ENCODE data around the gene PGBD5.

PGBD5 gene

DNA sequence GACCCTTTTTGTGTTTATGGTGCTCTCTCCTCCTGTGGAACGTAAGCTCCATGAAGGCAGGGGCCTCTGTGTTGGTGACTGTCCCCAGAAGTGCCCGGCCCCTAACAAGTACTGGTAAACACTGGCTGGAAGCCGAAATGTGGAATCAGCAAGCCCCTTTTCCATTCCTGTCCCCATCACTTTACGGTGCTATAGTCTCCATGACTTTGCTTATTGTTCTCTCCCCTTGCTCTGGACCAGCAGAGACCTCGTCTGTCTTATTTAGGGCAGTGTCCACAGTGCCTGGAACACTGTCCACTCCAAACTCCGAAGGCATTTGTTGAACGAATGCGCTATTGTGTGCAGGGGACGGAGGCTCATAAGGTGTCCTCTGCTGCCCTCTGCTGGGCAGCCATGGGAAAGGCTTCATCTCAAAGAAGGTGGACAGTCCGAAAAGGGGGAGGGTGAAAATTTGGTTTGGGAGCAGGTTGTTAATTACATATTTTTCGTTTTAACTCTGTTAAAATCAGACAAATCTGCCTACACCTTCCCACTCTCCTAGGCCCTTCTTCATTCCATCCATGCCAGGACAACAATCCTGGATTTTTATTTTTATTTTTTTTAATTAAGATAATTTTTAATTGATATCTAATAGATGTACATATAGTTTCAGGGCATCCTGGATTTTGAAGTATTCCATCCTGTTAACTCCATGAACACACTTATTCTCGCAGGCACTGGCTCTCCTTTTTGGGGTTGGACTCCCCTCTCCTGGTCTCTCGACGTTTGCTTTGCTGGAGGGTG lies 115.6 kb downstream of the PGBD5 start:
- H3K9me3 ChIP-seq (ENCODE audit: control insufficient read depth, low read length): no peaks in the 10 kb centered on the region
- H3K27me3 ChIP-seq (ENCODE audit: control insufficient read depth, insufficient read depth, low read length): no peaks in the 10 kb centered on the region
- no peak overlapping the region for H3K4me3 ChIP-seq (ENCODE audit: low read length)
- H3K9ac ChIP-seq (ENCODE audit: low read length): no peak overlapping the region
- H3K36me3 ChIP-seq (ENCODE audit: control insufficient read depth, insufficient read depth, low read length): no peaks in the 10 kb centered on the region
- peaks cover 12% of the 10 kb centered on the region for H3K4me1 ChIP-seq (ENCODE audit: control insufficient read depth, insufficient read depth, low read length)

DNA sequence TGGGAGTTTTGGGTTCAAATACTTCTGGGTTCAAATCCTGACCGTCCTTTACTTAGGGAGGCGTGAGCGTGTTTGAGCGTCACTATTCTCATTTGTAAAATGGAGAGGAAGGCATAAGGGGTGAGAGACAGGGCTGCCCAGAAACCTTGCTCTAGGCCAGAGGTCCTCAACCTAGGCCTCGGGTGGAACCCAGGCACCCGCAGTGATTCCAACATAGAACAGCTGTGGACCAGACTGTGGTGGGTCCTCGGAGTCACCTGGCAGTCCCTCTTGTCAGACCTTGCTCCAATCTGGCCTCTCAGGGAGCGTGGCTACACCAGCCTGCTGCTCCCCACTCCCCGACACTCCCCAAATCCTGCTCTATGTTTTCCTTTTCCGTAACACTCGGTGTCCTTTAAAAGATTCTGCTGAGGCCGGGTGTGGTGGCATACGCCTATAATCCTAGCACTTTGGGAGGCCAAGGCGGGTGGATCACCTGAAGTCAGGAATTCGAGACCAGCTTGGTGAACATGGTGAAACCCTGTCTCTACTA lies 116.4 kb downstream of the PGBD5 start:
- Histone ChIP-seq H3K4me3 (ENCODE audit: low read length) (no peak overlapping the region), H3K36me3 (ENCODE audit: control insufficient read depth, insufficient read depth, low read length) (no peaks in the 10 kb centered on the region), H3K9me3 (ENCODE audit: control insufficient read depth, low read length) (no peaks in the 10 kb centered on the region), H3K9ac (ENCODE audit: low read length) (no peak overlapping the region), H3K4me1 (ENCODE audit: control insufficient read depth, insufficient read depth, low read length) (peaks cover 12% of the 10 kb centered on the region), H3K27me3 (ENCODE audit: control insufficient read depth, insufficient read depth, low read length) (no peaks in the 10 kb centered on the region)

DNA sequence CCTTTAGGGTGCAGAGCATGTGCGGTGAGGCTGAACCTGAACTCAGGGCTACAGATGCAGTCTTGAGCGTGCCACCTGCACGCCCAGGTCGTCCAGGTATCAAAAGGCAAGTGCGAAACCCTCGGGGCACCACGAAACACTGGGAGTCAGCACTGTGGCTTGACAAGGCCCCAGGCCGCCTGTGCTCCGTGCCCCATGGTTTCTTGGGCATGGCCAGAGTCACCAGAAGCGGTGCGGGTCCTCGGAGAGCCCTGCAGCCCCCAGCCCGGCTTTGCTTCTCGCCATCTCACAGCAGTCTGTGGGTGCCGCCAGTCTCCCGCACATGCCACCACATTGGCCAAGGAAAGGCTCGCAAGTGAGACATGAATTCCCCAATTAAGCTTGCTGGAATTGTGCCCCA lies 117.3 kb downstream of the PGBD5 start:
- Histone ChIP-seq H3K4me3 (ENCODE audit: low read length) (no peak overlapping the region), H3K27me3 (ENCODE audit: control insufficient read depth, insufficient read depth, low read length) (no peaks in the 10 kb centered on the region), H3K36me3 (ENCODE audit: control insufficient read depth, insufficient read depth, low read length) (no peaks in the 10 kb centered on the region), H3K9me3 (ENCODE audit: control insufficient read depth, low read length) (no peaks in the 10 kb centered on the region), H3K4me1 (ENCODE audit: control insufficient read depth, insufficient read depth, low read length) (peaks cover 12% of the 10 kb centered on the region), H3K9ac (ENCODE audit: low read length) (no peak overlapping the region)

DNA sequence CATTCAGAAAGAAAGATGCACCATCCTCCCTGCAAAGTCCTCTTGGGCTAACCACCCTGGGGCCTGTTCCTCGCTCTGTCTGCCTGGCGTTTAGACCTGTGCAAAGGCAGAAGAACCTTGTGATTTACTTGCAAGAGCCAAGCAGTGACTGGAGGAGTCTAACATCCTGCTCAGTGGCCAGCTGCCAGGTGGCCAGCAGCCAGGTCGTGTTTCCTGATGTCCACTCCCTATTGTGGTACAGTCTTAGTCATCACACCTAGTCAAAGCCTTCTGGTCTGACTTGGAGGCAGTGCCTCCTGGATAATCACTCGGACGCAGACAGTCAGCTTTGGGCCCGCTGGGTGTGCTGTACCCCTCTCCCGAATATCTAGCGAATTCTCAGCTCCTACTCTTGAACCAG lies 118.1 kb downstream of the PGBD5 start:
- no peak overlapping the region for H3K4me3 ChIP-seq (ENCODE audit: low read length)
- no peaks in the 10 kb centered on the region for H3K9me3 ChIP-seq (ENCODE audit: control insufficient read depth, low read length)
- H3K9ac ChIP-seq (ENCODE audit: low read length): no peak overlapping the region
- no peaks in the 10 kb centered on the region for H3K36me3 ChIP-seq (ENCODE audit: control insufficient read depth, insufficient read depth, low read length)
- H3K4me1 ChIP-seq (ENCODE audit: control insufficient read depth, insufficient read depth, low read length): peaks cover 12% of the 10 kb centered on the region
- no peaks in the 10 kb centered on the region for H3K27me3 ChIP-seq (ENCODE audit: control insufficient read depth, insufficient read depth, low read length)

DNA sequence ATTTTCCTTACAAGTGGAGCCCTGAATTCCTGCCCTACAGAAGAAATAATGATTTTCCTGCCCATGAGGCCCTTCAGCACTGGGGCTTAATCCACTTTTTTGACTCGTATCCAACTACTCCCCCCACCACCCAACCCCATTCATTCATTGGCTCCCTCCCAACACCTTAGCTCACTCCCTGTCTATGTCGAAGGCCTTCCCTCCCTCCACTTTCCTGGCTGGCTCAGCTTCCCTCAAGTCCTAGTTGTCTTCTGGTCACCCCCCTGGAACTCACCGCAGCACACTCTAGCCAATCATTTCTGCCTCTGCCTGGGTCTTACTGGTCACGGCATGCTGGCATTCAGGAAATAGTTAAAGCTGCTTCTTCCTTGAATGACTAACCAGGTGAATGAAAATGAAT lies 118.9 kb downstream of the PGBD5 start:
- Histone ChIP-seq H3K36me3 (ENCODE audit: control insufficient read depth, insufficient read depth, low read length) (no peaks in the 10 kb centered on the region), H3K9me3 (ENCODE audit: control insufficient read depth, low read length) (no peaks in the 10 kb centered on the region), H3K4me3 (ENCODE audit: low read length) (no peak overlapping the region), H3K9ac (ENCODE audit: low read length) (no peak overlapping the region), H3K4me1 (ENCODE audit: control insufficient read depth, insufficient read depth, low read length) (peaks cover 12% of the 10 kb centered on the region), H3K27me3 (ENCODE audit: control insufficient read depth, insufficient read depth, low read length) (no peaks in the 10 kb centered on the region)

DNA sequence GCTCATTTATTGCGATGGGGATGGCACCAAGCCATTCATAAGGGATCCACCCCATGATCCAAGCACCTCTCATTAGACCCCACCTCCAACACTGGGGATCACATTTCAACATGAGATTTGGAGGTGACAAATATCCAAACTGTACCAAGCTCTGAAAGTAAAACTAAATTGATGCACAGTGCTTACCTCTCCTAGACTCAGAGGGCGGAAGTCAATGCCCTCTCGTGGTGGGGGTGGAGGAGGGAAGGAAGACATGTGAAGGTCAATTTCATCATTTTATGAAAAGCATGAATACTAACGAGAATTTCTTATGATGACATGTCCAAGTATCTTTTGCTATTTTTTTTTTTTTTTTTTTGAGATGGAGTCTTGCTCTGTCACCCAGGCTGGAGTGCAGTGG lies 120.0 kb downstream of the PGBD5 start:
- H3K27me3 ChIP-seq (ENCODE audit: control insufficient read depth, insufficient read depth, low read length): no peaks in the 10 kb centered on the region
- peaks cover 12% of the 10 kb centered on the region for H3K4me1 ChIP-seq (ENCODE audit: control insufficient read depth, insufficient read depth, low read length)
- H3K9me3 ChIP-seq (ENCODE audit: control insufficient read depth, low read length): no peaks in the 10 kb centered on the region
- H3K36me3 ChIP-seq (ENCODE audit: control insufficient read depth, insufficient read depth, low read length): no peaks in the 10 kb centered on the region
- H3K4me3 ChIP-seq (ENCODE audit: low read length): no peak overlapping the region
- no peak overlapping the region for H3K9ac ChIP-seq (ENCODE audit: low read length)

DNA sequence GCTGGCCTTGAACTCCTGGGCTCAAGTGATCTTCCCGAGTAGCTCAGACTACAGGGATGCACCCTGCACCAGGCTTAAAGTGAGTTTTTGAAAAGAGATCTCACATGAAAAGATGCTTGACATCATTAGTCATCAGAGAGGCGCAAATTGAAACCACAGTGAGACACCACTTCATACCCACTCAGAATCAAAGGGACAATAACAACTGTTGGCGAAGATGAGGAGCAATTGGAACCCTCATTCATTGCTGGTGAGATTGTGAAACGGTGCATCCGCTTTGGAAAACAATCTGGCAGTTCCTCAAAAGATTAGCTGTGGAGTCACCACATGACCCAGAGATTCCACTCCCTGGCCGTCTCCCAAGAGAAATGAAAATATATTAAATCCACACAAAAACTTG lies 122.3 kb downstream of the PGBD5 start:
- Histone ChIP-seq H3K4me1 (ENCODE audit: control insufficient read depth, insufficient read depth, low read length) (peaks cover 12% of the 10 kb centered on the region), H3K9ac (ENCODE audit: low read length) (no peak overlapping the region), H3K4me3 (ENCODE audit: low read length) (no peak overlapping the region), H3K36me3 (ENCODE audit: control insufficient read depth, insufficient read depth, low read length) (no peaks in the 10 kb centered on the region), H3K27me3 (ENCODE audit: control insufficient read depth, insufficient read depth, low read length) (no peaks in the 10 kb centered on the region), H3K9me3 (ENCODE audit: control insufficient read depth, low read length) (no peaks in the 10 kb centered on the region)

DNA sequence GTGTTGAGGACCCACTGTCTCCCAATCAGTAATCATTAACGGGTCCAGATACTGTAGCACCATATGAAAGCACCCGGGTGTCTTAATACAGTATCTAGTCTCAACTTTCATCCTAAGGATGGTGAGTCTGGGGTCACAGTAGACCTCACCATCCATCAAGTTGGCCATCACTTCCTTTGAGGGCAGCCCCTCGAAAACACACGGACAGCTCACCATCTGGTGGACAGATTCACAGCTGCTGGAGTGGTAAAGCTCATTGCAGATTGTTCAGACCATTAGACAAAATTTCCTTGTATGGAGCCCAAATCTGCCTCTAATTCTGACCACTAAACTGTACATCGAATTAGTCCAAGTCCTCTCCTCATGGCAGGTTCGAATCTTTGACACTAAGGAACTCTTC lies 123.1 kb downstream of the PGBD5 start:
- H3K27me3 ChIP-seq (ENCODE audit: control insufficient read depth, insufficient read depth, low read length): no peaks in the 10 kb centered on the region
- H3K36me3 ChIP-seq (ENCODE audit: control insufficient read depth, insufficient read depth, low read length): no peaks in the 10 kb centered on the region
- no peaks in the 10 kb centered on the region for H3K9me3 ChIP-seq (ENCODE audit: control insufficient read depth, low read length)
- H3K4me3 ChIP-seq (ENCODE audit: low read length): no peak overlapping the region
- no peak overlapping the region for H3K9ac ChIP-seq (ENCODE audit: low read length)
- peaks cover 4% of the 10 kb centered on the region for H3K4me1 ChIP-seq (ENCODE audit: control insufficient read depth, insufficient read depth, low read length)

DNA sequence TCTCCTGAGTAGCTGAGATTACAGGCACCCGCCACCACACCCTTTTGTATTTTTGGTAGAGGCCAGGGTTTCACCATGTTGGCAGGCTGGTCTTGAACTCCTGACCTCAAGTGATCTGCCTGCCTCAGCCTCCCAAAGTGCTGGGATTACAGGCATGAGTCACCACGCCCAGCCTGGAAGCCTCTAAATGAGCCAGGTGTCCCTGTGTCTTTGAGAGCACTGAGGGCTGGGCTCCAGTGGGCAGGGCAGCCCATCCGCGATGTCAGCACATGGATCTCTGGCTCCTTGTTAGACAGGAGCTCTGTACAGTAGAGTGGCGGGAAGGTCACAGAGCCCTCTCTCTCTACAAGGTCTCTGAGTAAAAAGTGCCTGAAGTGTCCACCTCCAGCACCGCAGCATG lies 124.3 kb downstream of the PGBD5 start:
- no peaks in the 10 kb centered on the region for H3K9me3 ChIP-seq (ENCODE audit: control insufficient read depth, low read length)
- no peaks in the 10 kb centered on the region for H3K27me3 ChIP-seq (ENCODE audit: control insufficient read depth, insufficient read depth, low read length)
- no peak overlapping the region for H3K4me3 ChIP-seq (ENCODE audit: low read length)
- no peak overlapping the region for H3K9ac ChIP-seq (ENCODE audit: low read length)
- H3K4me1 ChIP-seq (ENCODE audit: control insufficient read depth, insufficient read depth, low read length): no peaks in the 10 kb centered on the region
- no peaks in the 10 kb centered on the region for H3K36me3 ChIP-seq (ENCODE audit: control insufficient read depth, insufficient read depth, low read length)

DNA sequence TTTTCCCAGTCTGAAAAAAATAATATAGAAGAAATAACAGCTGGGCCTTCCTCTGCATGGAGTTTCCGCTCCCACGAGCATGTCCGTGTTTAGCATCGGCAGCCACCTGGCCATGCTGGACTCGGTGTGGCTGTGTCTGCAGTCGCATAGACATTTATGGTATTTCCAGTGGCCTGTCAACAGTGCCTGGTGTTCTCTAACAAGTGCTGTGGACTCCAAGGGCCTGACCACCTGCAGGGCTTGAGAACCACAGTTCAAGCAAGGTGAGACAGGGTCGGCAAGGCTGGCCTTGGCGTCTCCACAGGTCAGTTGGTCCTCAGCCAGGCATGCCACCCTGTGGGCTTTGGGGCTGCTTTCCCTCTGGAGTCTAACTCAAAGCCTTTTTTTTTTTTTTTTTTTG lies 124.8 kb downstream of the PGBD5 start:
- Histone ChIP-seq H3K36me3 (ENCODE audit: control insufficient read depth, insufficient read depth, low read length) (no peaks in the 10 kb centered on the region), H3K9ac (ENCODE audit: low read length) (no peak overlapping the region), H3K9me3 (ENCODE audit: control insufficient read depth, low read length) (no peaks in the 10 kb centered on the region), H3K4me1 (ENCODE audit: control insufficient read depth, insufficient read depth, low read length) (no peaks in the 10 kb centered on the region), H3K4me3 (ENCODE audit: low read length) (no peak overlapping the region), H3K27me3 (ENCODE audit: control insufficient read depth, insufficient read depth, low read length) (no peaks in the 10 kb centered on the region)

DNA sequence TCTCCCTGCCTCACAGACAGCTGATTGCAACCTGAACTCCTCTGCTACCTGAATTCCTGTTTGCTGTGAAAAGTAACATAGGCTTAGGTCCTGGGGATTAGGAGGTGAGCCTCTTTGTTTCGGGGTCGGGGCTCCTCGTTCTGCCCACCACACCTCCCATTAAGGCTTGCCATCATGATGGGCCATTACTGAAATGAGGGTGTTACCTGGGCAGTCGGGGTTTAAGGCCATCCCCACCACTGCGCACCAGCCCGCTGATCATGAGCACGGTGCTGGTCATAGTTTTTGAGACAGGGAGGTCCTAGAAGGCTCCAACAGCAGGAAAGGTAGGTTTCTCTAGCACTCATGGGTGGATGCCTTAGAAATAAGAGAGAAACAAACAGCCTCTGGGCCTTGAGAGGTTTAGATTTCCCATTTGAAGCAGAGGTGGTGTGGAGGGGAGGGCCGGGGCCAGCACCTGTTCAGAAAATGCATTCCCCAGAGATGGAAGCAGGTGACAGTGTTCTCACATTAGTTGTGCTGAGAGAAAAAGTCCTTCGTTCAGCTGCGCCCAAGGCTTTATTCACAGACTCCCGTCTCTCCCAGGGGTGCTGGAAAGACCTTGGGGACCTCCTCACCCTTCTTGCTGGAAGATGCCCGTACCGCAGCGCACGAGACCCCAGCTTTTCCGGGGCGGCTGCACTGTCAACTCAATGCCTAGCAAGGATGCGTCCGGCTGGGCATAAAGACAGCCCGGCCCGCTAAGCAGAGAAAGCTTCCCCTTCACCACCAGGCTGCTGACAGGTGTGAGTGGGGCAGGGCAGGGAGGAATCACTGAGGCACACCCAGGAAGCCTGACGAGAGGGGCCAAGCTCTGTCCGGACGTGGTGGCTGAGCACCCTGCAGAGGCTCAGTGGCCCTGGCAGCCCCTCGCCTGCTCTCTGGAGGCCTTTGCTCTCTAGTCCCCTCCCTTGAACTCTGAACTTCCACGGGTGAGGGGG lies 125.5 kb downstream of the PGBD5 start:
- Histone ChIP-seq H3K36me3 (ENCODE audit: control insufficient read depth, insufficient read depth, low read length) (no peaks in the 10 kb centered on the region), H3K4me1 (ENCODE audit: control insufficient read depth, insufficient read depth, low read length) (no peaks in the 10 kb centered on the region), H3K4me3 (ENCODE audit: low read length) (no peak overlapping the region), H3K9me3 (ENCODE audit: control insufficient read depth, low read length) (no peaks in the 10 kb centered on the region), H3K27me3 (ENCODE audit: control insufficient read depth, insufficient read depth, low read length) (no peaks in the 10 kb centered on the region), H3K9ac (ENCODE audit: low read length) (no peak overlapping the region)

Data from mucosa of stomach (tissue), 1 donor.